ENCODE results near the gene PIP5KL1. TPM values are rescaled to one million over a fixed set of nuclear protein-coding genes. Genes with fewer than 3 reads are reported as not detected.
A peak's percentile ranks its signal among the peaks of the same experiment; 100 is the strongest.

The PIP5KL1 gene
- total RNA-seq, 1 experiment from 2014 or later, result 16.8 TPM

GRCh38 chr9:127916720-127917581 lies 13.6 kb downstream of the PIP5KL1 start, which contains the start of gene ST6GALNAC4 (continued):
- TF ChIP-seq GTF2I (CRISPR knock-in tag; conservative IDR thresholded peaks at IDR 0.05), result no peak
- TF ChIP-seq GRHL2 (CRISPR knock-in tag; IDR thresholded peaks at IDR 0.05; ENCODE audit: insufficient replicate concordance, severe bottlenecking), result no peak
- no peak for TF ChIP-seq ZNF416 (CRISPR knock-in tag; IDR thresholded peaks at IDR 0.05)
- TF ChIP-seq ZMAT4 (CRISPR knock-in tag; IDR thresholded peaks at IDR 0.05), result no peak
- no peak for TF ChIP-seq FOXP1 (CRISPR knock-in tag; IDR thresholded peaks at IDR 0.05; ENCODE audit: borderline replicate concordance)
- no peak for TF ChIP-seq MXD4 (CRISPR knock-in tag; IDR thresholded peaks at IDR 0.05; ENCODE audit: borderline replicate concordance)
- no peak for TF ChIP-seq ZNF396 (CRISPR knock-in tag; IDR thresholded peaks at IDR 0.05; ENCODE audit: borderline replicate concordance)
- TF ChIP-seq AR (CRISPR knock-in tag; IDR thresholded peaks at IDR 0.05), result no peak
- no peak for TF ChIP-seq SMAD3 (CRISPR knock-in tag; IDR thresholded peaks at IDR 0.05; ENCODE audit: borderline replicate concordance)
- no peak for TF ChIP-seq CDX4 (CRISPR knock-in tag; IDR thresholded peaks at IDR 0.05; ENCODE audit: borderline replicate concordance)
- no peak for TF ChIP-seq CBFB (CRISPR knock-in tag; IDR thresholded peaks at IDR 0.05; ENCODE audit: low read depth)
- TF ChIP-seq, protein P1, sequence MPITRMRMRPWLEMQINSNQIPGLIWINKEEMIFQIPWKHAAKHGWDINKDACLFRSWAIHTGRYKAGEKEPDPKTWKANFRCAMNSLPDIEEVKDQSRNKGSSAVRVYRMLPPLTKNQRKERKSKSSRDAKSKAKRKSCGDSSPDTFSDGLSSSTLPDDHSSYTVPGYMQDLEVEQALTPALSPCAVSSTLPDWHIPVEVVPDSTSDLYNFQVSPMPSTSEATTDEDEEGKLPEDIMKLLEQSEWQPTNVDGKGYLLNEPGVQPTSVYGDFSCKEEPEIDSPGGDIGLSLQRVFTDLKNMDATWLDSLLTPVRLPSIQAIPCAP (CRISPR knock-in tag; IDR thresholded peaks at IDR 0.05), result 0 out of 2 replicates have a peak, but pooled peaks have one; percentile 15
- no peak for TF ChIP-seq ZNF263 (CRISPR knock-in tag; IDR thresholded peaks at IDR 0.05; ENCODE audit: low read depth)
- TF ChIP-seq SMAD4 (CRISPR knock-in tag; IDR thresholded peaks at IDR 0.05), result no peak
- TF ChIP-seq ATF1 (CRISPR knock-in tag; IDR thresholded peaks at IDR 0.05), result no peak
- no peak for TF ChIP-seq OVOL2 (CRISPR knock-in tag; IDR thresholded peaks at IDR 0.05; ENCODE audit: borderline replicate concordance)
- TF ChIP-seq, protein P2, sequence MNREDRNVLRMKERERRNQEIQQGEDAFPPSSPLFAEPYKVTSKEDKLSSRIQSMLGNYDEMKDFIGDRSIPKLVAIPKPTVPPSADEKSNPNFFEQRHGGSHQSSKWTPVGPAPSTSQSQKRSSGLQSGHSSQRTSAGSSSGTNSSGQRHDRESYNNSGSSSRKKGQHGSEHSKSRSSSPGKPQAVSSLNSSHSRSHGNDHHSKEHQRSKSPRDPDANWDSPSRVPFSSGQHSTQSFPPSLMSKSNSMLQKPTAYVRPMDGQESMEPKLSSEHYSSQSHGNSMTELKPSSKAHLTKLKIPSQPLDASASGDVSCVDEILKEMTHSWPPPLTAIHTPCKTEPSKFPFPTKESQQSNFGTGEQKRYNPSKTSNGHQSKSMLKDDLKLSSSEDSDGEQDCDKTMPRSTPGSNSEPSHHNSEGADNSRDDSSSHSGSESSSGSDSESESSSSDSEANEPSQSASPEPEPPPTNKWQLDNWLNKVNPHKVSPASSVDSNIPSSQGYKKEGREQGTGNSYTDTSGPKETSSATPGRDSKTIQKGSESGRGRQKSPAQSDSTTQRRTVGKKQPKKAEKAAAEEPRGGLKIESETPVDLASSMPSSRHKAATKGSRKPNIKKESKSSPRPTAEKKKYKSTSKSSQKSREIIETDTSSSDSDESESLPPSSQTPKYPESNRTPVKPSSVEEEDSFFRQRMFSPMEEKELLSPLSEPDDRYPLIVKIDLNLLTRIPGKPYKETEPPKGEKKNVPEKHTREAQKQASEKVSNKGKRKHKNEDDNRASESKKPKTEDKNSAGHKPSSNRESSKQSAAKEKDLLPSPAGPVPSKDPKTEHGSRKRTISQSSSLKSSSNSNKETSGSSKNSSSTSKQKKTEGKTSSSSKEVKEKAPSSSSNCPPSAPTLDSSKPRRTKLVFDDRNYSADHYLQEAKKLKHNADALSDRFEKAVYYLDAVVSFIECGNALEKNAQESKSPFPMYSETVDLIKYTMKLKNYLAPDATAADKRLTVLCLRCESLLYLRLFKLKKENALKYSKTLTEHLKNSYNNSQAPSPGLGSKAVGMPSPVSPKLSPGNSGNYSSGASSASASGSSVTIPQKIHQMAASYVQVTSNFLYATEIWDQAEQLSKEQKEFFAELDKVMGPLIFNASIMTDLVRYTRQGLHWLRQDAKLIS (CRISPR knock-in tag; IDR thresholded peaks at IDR 0.05; ENCODE audit: borderline replicate concordance), result no peak
- 0 out of 2 replicates have a peak, but pooled peaks have one; percentile 41 for TF ChIP-seq HMGXB4 (CRISPR knock-in tag; IDR thresholded peaks at IDR 0.05)
- TF ChIP-seq SOX15 (CRISPR knock-in tag; IDR thresholded peaks at IDR 0.05), result no peak
- TF ChIP-seq SP1 (CRISPR knock-in tag; conservative IDR thresholded peaks at IDR 0.05), result peak; percentile 66; the same call in 1 of the 2 replicates
- no peak for TF ChIP-seq ATF3 (CRISPR knock-in tag; conservative IDR thresholded peaks at IDR 0.05)
- no peak for TF ChIP-seq JUN (CRISPR knock-in tag; IDR thresholded peaks at IDR 0.05)
- TF ChIP-seq, protein P3, sequence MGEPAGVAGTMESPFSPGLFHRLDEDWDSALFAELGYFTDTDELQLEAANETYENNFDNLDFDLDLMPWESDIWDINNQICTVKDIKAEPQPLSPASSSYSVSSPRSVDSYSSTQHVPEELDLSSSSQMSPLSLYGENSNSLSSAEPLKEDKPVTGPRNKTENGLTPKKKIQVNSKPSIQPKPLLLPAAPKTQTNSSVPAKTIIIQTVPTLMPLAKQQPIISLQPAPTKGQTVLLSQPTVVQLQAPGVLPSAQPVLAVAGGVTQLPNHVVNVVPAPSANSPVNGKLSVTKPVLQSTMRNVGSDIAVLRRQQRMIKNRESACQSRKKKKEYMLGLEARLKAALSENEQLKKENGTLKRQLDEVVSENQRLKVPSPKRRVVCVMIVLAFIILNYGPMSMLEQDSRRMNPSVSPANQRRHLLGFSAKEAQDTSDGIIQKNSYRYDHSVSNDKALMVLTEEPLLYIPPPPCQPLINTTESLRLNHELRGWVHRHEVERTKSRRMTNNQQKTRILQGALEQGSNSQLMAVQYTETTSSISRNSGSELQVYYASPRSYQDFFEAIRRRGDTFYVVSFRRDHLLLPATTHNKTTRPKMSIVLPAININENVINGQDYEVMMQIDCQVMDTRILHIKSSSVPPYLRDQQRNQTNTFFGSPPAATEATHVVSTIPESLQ (CRISPR knock-in tag; IDR thresholded peaks at IDR 0.05), result no peak
- TF ChIP-seq ESRRA (CRISPR knock-in tag; IDR thresholded peaks at IDR 0.05; ENCODE audit: borderline replicate concordance), result 0 out of 2 replicates have a peak, but pooled peaks have one; percentile 29
- no peak for TF ChIP-seq NFYB (CRISPR knock-in tag; conservative IDR thresholded peaks at IDR 0.05; ENCODE audit: low read depth)
- no peak for TF ChIP-seq MYBL2 (CRISPR knock-in tag; IDR thresholded peaks at IDR 0.05)
